NCI-H524 (cell line): Measurements from ENCODE around the gene HIC1.
"Not testable (repeated sequence)": the region's sequence is repeated elsewhere in the genome, so short reads cannot be mapped to it uniquely, and the experiment has no call there.

Source experiments
- DNase-seq, 2 experiments: peaks; one replicate each; lab custom pipeline; 2025; lab: John Stamatoyannopoulos, UW

The HIC1 gene, protein sequence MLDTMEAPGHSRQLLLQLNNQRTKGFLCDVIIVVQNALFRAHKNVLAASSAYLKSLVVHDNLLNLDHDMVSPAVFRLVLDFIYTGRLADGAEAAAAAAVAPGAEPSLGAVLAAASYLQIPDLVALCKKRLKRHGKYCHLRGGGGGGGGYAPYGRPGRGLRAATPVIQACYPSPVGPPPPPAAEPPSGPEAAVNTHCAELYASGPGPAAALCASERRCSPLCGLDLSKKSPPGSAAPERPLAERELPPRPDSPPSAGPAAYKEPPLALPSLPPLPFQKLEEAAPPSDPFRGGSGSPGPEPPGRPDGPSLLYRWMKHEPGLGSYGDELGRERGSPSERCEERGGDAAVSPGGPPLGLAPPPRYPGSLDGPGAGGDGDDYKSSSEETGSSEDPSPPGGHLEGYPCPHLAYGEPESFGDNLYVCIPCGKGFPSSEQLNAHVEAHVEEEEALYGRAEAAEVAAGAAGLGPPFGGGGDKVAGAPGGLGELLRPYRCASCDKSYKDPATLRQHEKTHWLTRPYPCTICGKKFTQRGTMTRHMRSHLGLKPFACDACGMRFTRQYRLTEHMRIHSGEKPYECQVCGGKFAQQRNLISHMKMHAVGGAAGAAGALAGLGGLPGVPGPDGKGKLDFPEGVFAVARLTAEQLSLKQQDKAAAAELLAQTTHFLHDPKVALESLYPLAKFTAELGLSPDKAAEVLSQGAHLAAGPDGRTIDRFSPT

DNA sequence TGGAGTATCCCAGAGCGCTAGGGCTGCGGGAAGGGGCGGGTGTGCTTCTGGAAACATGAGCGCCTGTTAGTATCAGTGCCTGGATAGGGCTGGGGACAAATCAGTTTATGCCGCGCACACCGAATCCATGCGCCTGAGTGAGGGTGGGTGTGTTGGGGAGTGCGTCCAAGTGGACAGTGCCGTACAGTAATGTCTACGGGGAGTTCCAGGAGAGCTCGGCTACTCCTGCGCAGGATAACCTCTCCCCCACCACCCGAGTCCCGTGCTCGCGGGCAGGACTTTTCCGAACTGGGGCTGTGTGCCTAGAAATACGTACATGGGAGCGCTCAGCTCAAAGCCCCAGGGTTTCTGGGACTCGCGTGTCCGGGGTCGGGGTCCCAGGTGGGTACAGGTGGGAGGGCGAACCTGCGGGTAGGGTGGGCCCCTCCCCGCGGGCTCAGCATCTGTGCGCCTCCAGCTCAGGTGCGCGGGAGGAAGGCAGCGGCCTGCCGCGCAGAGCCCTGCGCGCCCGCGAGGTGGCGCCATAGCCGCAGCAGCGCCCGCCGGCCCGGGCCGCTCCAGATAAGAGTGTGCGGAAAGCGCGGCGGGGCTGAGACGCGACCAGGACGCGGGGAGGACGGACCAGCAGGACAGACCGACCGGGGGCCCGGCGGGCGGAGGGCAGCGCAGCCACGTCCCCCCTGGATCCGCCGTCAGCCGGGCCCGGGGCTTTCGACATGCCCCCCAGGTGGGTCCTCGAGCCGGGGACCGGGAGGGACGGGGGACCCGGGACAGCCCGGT is at the start of gene HIC1:
TSS of gene HIC1 (plus strand) at position 592 of the 780 bp plus-strand sequence. CDS start 1,588 bp downstream, outside the sequence.
- peak in 1 of 2 experiments; percentile 60 for DNase-seq

DNA sequence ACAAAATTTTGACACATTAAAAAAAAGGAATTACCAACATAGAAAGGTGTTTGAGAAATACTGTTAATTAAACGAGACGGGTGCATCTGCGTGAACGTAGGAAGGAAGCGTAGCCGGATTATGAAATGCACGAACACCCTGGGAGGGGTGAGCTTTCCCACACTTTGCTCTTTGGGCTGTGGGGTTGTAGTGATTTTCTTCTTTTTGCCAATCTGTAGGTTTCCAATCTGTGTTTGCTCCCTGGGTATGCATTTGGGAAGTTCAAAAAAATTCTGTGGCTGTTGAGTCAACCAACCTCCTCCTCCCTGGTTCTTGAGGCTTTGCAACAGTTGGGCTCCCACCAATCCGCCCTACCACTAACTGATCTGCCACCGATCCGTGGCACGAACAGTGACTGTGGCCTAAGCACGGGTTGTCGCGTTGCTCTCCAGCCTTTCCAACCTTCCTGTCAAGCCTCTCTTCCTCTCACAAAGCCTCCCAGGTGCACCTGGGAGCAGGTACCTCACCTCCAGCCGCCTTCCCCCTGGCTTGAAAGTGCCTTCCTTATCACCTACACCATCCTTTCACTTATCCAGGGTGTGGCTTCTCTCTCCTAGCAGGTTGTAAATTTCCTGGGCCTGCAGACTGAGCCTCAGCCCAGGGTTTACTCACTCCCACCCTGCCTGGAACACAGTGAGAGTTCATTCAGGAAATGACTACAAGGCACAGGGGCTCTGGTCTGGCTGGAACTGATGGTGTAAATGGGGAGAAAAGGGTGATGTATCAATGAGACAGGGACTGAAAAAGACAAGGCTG is 46.4 kb upstream of the HIC1 start:
- no peak for DNase-seq

DNA sequence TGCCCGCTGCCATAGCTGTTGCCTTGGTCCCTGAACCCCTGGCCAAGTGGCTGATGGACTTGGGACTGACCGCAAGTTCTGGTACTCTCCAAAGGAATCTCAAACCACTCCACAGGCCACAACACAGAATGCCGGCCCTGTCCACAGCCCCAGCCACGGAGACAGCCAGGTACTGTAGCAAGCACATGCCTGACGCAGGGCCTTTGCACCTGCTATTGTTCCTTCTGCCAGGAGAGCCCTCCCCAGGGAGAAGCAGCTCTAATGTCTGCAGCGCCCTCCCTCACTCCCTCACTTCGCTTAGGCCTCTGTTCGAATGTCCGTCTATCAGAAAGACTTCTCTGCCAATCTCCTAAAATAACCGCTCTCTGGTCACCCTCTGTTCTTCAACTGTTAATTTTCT is 45.2 kb upstream of the HIC1 start:
- no peak for DNase-seq

DNA sequence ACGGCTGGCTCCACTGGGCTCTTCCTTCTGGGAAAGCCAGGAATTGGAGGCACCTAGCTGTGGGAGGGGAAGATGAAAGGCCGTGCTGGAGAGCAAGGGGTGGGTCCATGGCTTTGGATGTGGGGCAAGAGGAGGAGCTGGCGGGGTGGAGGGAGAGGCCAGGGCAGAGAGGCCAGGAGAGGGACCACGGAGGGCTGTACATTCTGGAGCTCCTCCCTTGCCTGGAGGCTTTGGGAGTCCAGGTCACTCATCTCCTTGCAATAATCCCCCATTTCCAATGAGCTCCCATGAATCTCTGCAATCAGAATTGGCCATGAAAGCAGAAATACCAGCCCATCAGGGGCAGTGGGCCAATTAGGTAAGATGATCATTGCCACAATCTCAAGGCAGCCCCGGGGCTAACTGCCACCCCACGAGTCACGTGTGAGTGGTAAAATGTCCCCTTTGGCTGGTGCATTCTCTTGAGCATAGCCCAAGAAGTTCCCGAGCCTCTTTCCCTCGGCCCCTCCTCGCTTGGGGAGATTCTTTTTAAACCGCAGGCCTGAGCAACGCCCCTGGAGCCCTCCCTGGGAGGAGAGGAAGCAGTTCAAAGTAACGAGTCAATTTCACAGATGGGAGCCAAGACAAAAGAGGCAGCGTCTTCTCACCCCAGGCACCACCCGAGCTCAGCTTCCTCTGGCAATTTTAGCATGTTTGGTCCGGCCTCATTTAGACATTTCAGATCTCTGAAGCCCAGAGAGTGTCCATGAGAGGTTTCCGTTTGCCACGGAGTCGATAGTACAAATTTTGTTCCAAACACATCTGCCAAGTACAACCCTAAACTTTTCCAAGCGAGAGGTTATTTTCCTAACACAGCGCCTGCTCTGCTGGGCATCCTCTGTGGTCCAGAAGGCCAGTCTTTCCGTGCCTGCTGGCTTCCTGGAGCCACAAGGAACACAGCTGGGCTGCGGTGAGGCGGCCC is 43.2 kb upstream of the HIC1 start:
- no peak for DNase-seq

DNA sequence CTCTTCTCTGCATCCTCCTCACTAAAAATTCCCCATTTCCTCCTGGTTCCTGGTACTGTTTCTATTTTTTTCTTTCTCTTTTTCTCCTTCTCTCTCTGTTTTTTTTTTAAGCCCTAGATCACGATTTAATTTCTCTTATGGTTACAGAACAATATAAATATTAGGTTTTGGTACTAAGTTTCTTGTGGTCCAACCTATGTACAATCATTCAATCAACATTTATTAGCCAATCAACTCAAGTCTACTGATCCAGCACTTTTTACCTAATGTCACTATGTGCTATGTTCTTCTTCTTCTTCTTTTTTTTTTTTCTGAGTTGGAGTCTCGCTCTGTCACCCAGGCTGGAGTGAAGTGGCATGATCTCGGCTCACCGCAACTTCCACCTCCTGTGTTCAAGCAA is 42.4 kb upstream of the HIC1 start:
- no peak for DNase-seq

DNA sequence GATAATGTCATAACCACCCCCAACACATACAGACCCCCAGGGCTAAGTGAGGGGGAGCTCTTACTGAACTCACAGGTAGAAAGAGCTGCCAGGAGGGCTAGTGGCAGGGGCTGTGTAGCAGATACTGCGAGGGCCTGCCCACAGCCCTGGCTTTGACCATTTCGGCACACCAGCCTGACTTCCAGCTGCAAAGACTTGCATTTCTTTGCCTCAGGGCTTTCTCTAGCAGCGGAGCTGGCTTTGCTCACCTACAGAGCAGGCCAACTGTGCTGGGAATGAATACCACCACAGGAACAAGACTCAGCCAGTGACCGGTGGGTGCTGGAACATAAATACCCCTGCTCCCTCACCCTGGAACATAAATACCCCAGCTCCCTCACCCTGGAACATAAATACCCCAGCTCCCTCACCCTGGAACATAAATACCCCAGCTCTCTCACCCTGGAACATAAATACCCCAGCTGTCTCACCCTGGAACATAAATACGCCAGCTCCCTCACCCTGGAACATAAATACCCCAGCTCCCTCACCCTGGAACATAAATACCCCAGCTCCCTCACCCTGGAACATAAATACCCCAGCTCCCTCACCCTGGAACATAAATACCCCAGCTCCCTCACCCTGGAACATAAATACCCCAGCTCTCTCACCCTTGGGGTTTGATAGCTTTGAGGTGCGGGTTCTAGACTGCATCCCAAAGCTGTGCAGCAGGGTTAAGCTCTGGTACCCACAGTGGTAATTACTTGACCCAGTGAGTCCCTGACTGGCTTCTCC is 41.5 kb upstream of the HIC1 start:
- DNase-seq: not testable (repeated sequence)

DNA sequence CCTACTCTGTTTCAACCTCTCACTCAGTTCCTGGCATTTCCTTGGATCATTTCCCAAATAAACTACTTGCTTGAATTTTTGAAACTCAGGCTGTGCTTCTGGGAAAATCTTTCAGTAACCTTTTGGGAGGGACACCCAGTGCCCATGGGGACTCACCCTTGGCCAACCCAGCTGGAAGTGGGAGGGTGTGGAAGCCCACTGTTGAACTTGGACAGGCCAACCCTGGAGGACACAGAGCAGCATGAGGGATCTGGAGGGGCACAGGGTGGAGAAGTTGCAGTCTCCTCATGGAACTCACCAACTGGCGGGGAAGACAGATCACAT is 40.9 kb upstream of the HIC1 start:
- DNase-seq: no peak

DNA sequence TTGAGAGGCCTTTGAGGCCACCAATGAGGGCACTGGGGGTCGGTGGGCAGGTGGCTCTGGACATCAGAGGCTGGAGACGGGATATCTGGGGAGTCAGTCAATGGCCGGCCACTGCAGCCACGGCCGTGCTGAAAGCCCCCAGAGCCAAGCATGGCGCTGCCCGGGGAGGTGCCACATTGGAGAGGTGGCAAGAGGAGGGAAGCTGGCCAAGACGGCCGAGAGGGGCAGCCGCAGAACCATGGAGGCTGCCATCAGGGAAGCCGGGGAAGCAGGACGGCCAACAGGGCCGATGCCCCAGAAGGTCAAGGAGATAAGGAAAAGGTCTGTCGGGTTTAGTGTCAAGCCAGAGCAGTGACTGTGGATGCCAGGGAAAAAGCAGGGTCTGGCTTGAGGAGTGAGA is 39.6 kb upstream of the HIC1 start:
- no peak for DNase-seq

DNA sequence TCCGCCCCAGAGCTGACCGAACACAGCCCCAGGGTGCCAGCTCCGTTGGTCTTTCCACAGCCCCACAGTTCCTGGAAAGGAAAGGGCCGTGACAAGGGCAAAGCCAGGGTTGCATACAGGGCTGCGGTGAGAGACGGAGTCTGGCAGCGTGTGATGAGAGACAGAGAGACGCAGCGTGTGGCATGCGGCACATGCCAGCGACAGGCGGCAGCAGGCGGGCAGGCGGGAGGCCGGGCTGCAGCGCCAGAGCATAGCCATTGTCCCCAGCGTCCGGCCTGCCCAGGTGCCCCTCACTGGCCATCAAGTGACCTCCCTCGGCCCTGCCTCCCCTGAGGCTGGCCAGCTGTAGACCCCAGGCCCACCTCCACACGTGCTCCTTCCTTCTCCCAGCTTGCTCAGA is 38.4 kb upstream of the HIC1 start:
- DNase-seq: no peak

DNA sequence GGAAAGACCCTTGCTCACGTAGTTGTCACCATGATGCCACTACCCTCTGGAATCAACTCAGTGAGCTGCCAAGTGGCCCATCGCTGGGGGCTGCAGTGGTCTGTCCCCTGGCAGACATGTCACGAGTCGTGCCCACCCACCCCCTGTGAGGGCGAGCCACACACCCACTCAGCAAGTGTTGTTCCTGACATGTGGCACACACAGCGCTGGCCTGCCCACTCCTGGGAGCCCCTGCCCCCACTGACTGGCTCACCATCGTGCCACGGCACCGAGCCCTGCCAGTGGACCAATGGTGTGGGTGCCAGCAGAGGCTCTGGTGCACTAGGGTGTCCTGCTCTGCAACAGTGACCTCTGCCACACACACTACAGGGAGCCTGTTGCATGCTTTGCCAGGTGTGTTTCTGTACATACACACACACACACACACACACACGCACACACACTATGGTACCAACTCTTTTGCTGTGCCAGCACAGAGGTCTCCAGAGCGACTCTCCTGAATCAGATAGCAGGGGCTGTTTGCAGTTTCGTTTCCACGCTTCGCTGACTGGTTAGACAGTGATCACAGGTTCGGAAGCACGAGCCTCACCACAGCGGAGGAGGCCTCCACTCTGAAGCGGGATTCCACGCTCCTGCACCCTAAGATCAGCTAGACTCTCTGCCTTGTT is 37.5 kb upstream of the HIC1 start:
- DNase-seq: no peak

DNA sequence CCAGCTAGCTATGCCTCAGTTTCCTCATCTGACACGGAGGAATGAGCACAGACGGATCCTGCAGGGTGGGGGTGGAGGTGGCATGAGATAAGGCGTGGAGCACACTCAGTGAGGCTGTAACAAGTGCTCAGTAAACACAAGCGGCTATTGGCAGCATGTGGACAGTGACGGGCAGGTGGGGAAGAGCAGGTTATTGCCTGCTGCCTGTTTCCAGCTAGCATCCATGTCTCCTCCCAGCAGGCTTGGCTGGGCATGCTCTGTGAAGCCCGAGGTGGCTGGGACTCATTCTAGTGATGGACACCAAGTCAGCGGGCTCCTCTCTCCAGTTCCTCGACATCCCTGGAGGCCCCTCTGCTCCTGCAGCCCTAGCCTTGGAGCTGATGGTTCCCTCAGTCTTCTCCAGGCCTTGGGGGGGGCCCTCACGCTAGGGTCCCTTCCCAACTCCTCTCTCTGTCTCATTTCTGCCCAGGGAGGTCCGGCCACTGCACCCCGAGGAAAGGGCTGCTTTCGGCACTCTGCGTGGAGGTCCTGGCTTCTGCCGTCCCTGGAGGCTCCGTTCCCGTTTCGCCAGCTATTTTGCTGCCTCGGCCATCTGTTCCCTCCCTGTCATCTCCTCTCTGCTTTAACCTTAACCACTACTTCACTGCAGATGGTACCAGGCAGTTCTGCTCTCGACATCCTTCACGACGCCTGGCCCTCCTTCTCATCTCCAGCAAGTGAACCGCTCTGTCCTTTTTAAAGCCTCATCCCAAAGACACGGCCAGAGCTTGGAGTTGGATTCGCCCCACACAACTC is 36.0 kb upstream of the HIC1 start:
- peak; percentile 69 to 83 for DNase-seq

DNA sequence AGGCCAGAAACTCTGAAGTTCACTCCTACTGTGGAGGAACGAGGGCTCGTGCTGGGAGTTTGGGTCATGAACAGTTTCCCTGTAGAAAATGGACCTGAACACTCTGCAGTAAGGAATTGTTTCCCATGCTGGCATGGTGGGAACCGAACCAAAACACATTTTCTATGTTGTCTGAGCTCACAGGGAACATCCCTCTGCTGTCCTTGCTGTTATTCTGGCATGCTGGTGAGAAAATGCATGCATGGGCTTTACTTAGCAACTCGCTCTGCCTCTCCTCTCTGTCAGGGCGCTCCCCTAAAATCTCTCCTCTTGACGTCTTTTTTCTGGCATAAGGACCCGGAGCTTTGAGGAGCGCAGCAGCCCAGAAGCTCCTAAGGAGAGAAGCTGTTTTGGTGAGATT is 35.2 kb upstream of the HIC1 start:
- DNase-seq: no peak

DNA sequence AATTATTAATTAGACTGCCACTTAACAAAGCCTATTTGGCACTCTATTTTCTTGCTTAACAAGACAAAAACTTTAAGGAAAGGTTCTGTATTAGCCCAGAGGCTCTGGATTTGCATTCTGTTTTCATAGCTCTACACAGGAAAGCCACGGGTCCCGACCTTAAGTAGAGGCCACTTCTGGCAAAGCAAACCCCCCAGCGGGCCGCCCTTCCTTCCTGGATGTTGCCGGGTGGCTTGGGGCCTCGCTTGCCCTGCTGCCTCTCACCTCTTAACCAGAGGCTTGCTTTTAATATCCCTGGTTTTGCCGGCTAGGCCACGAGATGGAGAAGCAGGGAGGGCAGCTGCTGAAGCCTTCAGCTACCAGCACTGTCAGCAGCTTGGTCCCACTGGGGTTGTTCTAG is 34.2 kb upstream of the HIC1 start:
- no peak for DNase-seq

DNA sequence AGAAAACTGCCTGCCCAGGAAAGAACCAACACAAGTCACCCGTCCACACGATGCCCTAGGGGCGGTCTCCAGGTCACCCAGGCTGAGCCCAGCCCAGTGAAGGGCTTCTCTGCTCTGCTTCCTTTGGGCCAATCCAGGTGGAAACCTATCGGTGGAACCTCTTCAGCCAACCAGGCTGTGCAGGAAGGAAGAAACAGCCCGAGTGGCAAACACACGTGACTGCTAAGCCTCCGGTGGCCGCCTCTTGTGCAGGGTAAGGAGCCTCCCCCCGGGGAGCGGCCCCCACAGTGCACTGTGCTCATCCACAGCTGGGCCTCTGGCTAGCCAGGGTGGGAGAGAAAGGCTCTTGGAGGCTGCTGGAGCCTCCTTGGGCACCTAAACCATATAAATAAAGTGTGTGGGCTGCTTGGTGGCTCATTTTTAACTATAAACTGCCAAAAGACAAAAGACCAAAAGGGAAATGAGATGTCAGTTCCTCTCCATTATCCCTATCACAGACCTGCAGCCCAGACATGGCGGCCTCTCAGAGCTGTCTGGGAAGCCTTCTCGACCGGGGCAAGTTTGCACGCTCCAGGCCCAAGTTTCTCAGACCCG is 32.2 kb upstream of the HIC1 start:
- DNase-seq: no peak

DNA sequence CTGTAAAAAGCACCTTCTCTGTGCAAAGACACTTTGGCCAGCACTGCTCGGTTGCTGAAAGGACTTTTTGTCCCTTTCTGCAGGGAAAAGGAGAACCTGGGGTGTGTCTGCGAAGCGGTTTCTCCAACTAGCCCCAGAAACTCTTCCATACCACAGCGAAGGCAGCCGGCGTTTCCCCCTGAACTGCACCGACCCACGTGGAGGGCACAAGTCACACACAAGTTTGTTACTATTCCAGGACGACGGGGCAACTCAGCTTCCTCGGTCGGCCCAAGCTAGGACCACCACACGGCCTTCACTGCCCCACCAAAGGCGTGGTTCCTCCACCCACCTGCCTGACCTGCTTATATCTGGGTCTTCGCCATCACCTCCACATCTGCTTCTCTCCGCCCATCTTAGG is 31.6 kb upstream of the HIC1 start:
- DNase-seq: no peak

DNA sequence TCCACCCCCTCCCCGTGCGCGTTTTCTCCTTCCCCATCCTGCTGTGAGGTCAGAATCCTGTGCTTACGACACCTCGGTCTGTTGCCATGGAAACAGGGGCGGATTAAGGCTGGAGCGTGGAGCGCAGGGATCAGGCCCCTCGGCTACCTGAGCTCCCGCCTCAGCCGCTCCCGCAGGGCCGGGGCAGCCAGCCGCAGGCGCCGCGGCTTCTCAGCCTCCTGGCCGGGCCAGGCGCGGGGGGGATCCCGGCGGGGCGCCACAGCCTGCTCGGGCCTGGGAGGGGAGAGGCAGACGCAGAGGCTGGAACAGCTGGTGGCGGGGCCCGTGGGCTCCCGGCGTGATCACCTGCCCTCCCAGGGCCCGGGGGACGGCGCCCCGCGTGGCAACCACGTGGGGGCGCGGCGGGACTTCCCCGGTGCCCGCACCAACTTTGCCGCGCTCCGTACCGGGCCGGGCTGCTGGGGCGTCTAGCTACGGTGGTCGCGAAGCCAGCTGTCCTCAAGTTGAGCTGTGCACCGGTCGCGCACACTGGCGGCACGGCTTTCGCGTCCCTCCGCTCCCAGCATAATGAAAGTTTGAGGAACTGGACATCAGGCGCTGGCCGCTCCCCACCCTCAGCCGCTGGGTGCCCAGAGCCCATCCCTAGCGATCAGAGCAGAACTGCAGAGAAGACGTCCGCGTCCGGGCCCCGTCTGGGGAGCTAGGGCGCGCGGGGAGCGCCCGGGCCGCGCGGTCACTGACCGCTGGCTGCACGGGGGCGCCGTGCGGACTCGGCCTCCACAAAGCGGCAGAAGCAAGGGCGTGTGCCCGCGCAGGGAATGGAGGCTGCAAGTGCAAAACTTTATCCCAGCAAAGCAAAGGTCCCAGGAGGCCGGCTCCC is 31.0 kb upstream of the HIC1 start:
- peak; percentile 71 to 84 for DNase-seq

DNA sequence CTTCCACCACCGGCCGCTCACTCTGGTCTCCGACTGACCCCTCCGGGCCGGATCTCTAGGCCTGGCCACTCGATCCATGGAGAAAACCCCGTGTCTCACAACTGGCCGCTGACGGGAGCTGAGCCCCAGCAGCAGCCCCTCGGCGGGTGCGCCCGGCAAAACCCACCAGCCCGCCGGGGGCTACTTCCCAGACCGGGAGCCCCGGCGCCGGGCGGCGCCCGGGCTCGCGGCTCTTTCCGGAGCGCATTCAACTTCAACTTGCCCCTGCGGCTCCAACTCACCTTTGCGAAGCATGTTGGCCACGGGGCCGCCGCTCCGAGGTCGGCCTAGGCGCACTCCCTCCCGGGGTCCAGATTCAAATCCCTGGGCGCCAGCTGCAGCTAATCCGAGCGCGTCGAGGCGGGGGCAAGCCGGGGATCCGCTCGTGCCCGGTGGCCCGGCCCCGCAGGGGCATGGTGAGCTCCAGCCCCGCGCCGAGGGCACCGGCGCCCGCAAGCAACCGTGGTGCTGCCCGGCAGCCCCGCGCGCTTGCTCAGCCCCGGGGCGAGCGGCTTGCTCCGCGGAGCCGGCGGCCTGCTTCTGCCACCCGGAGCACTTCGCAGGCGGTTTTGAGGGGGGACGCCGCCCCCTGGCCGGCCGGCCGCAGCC is 30.2 kb upstream of the HIC1 start:
- no peak for DNase-seq
